Chondrocyte (in vitro differentiated cells): ENCODE results near the gene AJUBA. TPM values are rescaled to one million over a fixed set of nuclear protein-coding genes. Genes with fewer than 3 reads are reported as not detected.

ENCODE experiments used
- DNase-seq: peaks from one replicate; pipeline ENCODE4 v3.0.0; 2021; ENCODE audit warnings: mixed read lengths, low spot score
- H3K27ac Mint-ChIP-seq: one replicate; pipeline ENCODE4 v1.8.0; 2021; ENCODE audit warnings: mild to moderate bottlenecking, moderate library complexity, mixed read lengths; ENCODE audit not compliant: unreplicated experiment
- H3K27me3 Mint-ChIP-seq: 2 replicates; pipeline ENCODE4 v1.8.0; 2021; ENCODE audit warnings: low read depth, mixed read lengths
- H3K36me3 Mint-ChIP-seq: 2 replicates; pipeline ENCODE4 v1.8.0; 2021; ENCODE audit warnings: low read depth, mixed read lengths
- H3K4me1 Mint-ChIP-seq: 2 replicates; pipeline ENCODE4 v1.8.0; 2021; ENCODE audit warnings: low read depth, mild to moderate bottlenecking, mixed read lengths
- H3K4me3 Mint-ChIP-seq: one replicate; pipeline ENCODE4 v1.8.0; 2021; ENCODE audit warnings: mild to moderate bottlenecking, moderate library complexity, mixed read lengths; ENCODE audit not compliant: unreplicated experiment
- H3K9me3 Mint-ChIP-seq: 2 replicates; pipeline ENCODE4 v1.8.0; 2021; ENCODE audit warnings: low read depth, mixed read lengths
- CTCF ChIP-seq: fragments of 200-600 bp; sonication (generic); IDR thresholded peaks from 2 replicates; pipeline ENCODE4 v1.5.0; 2021; ENCODE audit warnings: antibody characterized with exemption, mild to moderate bottlenecking, moderate library complexity
- total RNA-seq: library from RNA; stranded (reverse); gene quantifications from 3 replicates; pipeline ENCODE4 v1.2.1, GENCODE V29; 2021

The AJUBA gene
- total RNA-seq, 1 donor from 2014 or later = 124 TPM

DNA sequence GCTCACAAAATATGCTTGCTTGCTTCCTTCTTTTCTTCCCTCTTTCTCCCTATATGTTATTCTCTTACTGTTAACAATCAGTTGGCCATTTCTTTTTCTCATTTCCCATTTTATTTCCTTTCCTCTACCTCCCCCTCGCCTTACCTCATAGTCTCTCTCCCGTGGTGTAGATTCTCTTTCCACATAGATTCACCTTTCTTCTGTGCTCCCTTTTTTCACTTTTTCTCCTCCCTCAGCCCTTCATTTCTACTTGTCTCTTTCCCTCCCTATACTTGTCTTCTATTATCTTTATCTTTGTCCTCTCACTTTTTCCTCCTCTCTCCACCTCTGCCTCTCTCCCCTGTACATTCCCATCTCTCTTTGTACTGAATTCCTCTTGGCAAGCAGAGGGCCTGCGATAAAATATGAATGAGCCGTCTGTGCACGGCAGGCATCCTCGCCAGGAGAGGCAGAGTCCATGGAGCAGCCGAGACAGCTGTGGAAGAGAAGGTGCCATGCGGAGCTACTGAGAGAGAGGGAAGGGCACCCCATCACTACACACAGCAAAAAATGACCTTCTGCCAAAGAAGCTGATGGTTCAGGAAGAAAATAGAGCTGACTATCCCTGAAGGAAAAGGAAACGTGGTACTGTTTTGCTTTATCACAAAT lies 15.4 kb upstream of the AJUBA start:
- no peaks in the 10 kb centered on the region for H3K36me3 Mint-ChIP-seq
- H3K27me3 Mint-ChIP-seq = no peaks in the 10 kb centered on the region
- no peak overlapping the region for H3K27ac Mint-ChIP-seq
- DNase-seq = no peak
- H3K4me3 Mint-ChIP-seq = no peak overlapping the region
- H3K4me1 Mint-ChIP-seq = peaks cover 20% of the 10 kb centered on the region
- TF ChIP-seq CTCF = no peak
- H3K9me3 Mint-ChIP-seq = no peaks in the 10 kb centered on the region

- DNase-seq = no peak
- Mint-ChIP-seq H3K9me3 (no peaks in the 10 kb centered on the region), H3K27me3 (no peaks in the 10 kb centered on the region), H3K4me3 (no peak overlapping the region), H3K4me1 (peaks cover 20% of the 10 kb centered on the region), H3K36me3 (no peaks in the 10 kb centered on the region), H3K27ac (no peak overlapping the region)
- no peak for TF ChIP-seq CTCF
These were observed 14.7 kb upstream of the AJUBA start for GRCh38 chr14:22996768-22997654.

GRCh38 chr14:22995889-22996625 lies 13.7 kb upstream of the AJUBA start:
- H3K36me3 Mint-ChIP-seq = no peaks in the 10 kb centered on the region
- H3K9me3 Mint-ChIP-seq = no peaks in the 10 kb centered on the region
- no peak for TF ChIP-seq CTCF
- no peak for DNase-seq
- H3K27me3 Mint-ChIP-seq = no peaks in the 10 kb centered on the region
- H3K4me3 Mint-ChIP-seq = no peak overlapping the region
- H3K4me1 Mint-ChIP-seq = peaks cover 20% of the 10 kb centered on the region
- no peak overlapping the region for H3K27ac Mint-ChIP-seq

GRCh38 chr14:22994762-22995275 lies 12.5 kb upstream of the AJUBA start:
- H3K9me3 Mint-ChIP-seq = no peaks in the 10 kb centered on the region
- H3K36me3 Mint-ChIP-seq = no peaks in the 10 kb centered on the region
- TF ChIP-seq CTCF = peak; percentile 83
- H3K27ac Mint-ChIP-seq = peak overlapping the region; percentile 74
- H3K4me3 Mint-ChIP-seq = peak overlapping the region; percentile 35
- H3K4me1 Mint-ChIP-seq = peaks cover 20% of the 10 kb centered on the region
- DNase-seq = no peak
- H3K27me3 Mint-ChIP-seq = no peaks in the 10 kb centered on the region

DNA sequence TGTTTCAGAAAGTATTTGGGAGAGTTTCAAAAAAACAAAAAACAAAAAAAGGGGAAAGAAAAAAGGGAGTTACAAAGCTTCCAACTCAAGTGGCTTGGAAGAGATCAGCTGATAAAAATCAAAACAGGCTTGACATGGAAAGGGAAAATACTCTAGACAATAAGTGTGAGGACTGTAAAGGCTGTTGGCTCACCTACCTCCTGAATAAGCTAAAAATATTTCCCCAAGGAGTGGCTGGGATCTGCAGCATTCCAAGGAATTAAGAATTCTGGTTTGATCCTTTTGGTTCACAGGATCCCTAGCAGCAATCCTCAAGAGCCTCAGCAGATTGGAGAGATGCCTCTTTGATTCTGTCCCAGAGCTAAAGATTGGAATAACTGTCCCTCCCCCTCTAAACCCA lies 11.2 kb upstream of the AJUBA start:
- peaks cover 1% of the 10 kb centered on the region for H3K36me3 Mint-ChIP-seq
- H3K9me3 Mint-ChIP-seq = no peaks in the 10 kb centered on the region
- H3K27ac Mint-ChIP-seq = no peak overlapping the region
- H3K27me3 Mint-ChIP-seq = no peaks in the 10 kb centered on the region
- H3K4me3 Mint-ChIP-seq = no peak overlapping the region
- TF ChIP-seq CTCF = no peak
- H3K4me1 Mint-ChIP-seq = peaks cover 20% of the 10 kb centered on the region
- DNase-seq = no peak
